AML-193 (cell line): Measurements from ENCODE around the gene COX4I1.

Experiments
- DNase-seq, 2 experiments: peaks; one replicate each; lab custom pipeline; 2025; lab: John Stamatoyannopoulos, UW

COX4I1 gene

GRCh38 chr16:85799497-85800320 lies at the start of gene COX4I1, which contains the start of gene EMC8:
COX4I1 (plus strand) TSS chr16:85799695; CDS start chr16:85801206, 1,511 bp downstream.
EMC8 (minus strand) TSS chr16:85799544; CDS start chr16:85799295, 249 bp downstream.
- DNase-seq: peak; percentile 71 to 80

DNA sequence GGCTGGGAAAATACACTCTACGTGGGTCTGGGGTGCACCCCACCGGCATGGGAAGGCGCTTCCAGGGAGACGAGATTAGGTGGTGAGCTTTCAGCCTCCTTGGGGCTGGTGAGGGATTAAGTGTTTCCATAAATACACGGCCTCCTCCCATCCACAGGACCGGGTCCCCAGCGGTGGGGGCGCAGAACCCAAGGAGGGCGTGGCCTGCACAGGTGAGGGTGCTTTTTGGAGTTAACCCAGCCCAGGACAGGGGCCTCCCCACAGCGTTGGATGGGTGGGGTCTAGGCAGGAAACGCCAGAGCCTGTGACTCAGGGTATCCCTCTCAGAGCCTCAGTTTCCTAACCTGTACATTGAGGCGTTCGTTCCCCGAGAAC lies 49.7 kb upstream of the COX4I1 start:
- no peak for DNase-seq

DNA sequence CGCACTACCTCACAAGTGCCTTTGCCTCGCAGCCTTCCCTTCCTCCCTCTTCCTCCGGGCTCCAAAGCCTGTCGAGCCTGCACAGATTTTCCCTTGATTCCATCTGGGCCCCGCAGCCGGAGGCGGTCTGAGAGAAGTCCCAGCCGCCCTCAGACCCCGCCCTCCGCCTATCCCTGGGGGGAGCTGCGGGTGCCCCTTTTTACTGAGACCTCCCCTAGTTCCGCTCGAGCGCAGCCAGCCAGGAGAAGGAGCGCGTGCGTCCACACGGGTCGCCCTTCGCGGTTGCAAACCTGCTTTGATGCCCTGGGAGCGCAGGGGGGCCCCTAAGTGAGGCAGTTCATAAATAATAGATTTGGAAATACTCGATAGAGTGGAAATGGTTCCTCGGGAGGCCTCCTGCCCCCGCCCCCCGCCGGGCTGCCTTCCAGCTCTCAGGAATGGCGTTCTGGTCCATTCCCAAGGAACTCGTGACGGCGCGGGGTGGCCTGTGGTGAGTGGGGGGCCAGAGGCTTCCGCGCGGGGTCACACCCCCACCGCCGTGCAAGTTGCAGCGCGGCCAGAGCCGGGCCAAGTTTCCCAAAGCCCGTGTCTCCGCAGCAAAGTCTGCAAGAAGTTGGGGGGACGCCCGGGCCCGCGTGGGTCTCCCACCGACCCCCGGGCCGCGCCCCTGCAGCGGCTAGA lies 49.2 kb upstream of the COX4I1 start:
- DNase-seq: peak; percentile 10 to 27

DNA sequence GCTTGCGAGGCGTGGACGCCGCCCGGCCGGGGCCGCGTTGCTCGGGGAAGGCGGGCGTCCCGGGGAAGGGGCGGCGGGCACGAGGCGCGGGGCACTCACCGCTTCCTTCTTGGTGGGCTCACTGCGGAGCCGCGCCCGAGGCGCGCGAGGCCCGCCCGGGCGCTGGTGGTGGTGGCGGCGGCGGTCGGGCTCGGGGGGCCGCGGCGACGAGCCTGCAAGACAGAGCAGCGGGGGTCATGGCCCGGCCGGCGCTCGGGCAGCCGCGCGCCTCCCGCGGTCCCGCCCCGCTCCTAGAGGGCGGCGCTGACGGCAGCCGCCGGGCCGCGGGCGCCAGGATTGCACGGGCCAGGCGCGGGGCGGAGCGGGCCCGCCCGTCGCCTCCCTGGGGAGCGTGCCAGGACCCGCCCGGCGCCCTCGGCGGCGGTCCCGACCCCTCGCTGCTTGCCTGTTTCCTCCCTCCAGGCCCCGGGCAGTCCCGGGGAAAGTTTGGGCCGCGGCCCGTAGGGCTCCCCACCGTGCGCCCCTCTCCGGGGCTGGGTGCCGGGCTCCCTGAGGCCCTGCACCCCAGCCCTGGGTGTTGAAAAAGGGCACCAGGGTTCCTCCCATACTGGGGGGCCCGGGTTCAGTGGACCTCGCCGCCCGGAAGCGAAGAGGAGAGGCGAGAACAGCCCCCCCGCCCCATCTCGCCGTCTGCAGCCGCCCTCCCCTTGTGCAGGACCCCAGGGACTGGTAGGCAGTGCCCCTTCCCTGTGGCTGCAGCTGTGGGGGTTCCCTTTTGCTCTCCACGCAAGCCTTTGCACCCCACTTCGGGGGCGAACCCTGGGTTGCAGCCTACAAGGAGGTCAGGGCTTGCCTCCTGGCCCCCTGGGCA lies 48.4 kb upstream of the COX4I1 start, which contains the start of gene C16orf74:
Gene C16orf74, minus strand, starts transcription at position 270 of the 871 bp plus-strand sequence. CDS start 15,879 bp downstream, outside the sequence.
- peak; percentile 16 to 17 for DNase-seq

- peak in 1 of 2 experiments; percentile 13 for DNase-seq
Measured at GRCh38 chr16:85751698-85752501, 47.6 kb upstream of the COX4I1 start.

- no peak for DNase-seq
Measured at GRCh38 chr16:85752511-85753420, 46.7 kb upstream of the COX4I1 start.

GRCh38 chr16:85753559-85753958 lies 45.9 kb upstream of the COX4I1 start:
- DNase-seq: no peak

GRCh38 chr16:85753976-85754375 lies 45.5 kb upstream of the COX4I1 start:
- no peak for DNase-seq

- no peak for DNase-seq
Measured at GRCh38 chr16:85754413-85754812, 45.1 kb upstream of the COX4I1 start.

DNA sequence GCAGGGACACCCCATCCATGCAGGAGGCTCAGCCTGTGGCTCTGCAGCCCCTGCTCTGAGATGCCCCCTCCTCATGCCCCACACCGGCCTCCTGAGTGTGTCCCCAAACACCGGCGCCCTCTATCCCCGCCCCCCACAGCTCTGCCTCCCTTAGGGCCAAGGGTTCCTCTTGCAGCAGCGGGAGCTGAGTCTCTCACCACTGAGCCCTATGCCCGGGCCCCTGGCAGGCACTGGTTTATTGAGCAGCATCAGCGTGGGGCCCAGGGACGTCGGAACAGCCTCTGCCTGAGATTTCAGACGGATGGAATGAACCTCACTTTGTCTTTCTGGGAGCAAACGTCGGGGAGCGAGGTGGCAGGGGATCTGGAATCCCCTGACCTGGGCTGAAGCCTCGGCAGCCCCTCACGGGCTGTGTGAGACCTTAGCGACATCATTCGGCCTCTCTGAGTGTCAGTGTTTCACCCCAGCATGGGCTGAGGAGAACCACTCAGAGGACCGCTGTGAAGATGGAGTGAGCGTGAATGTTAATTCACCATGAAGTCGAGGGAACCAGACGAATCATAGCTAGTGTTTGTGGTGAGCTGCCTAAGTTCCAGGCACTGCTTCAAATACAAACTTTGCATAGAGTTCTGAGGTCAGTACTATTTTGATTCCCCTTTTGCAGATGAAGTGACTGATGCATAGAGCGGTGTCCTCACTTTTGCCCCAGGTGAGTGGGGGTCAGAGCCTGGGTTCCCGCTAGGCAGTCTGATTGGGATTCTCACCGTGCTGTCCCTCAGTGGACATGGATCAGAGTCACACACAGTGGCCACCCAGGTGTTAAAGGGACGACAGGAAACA lies 43.3 kb upstream of the COX4I1 start:
- DNase-seq: no peak

DNA sequence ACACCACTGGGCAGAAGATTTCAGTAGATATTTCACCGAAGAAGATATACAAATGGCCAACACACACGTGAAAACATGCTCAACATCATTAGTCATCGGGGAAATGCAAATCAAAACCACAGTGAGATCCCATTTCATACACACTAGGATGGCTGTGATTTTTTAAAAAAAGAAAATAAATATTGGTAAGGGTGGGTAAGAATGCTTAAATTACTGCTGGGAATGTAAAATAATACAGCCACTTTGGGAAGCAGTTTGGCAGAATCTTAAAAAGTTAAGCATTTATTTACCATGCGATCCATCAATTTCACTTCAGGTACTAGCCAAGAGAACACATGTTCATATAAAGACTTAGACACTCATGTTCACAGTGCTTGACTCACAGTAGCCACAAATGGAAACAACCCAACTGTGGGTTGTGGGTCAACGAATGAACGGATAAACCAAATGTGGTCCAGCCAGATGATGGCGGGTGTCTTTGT lies 42.1 kb upstream of the COX4I1 start:
- no peak for DNase-seq

GRCh38 chr16:85759136-85759535 lies 40.4 kb upstream of the COX4I1 start:
- DNase-seq: peak; percentile 94 to 95

- DNase-seq: peak; percentile 31 to 42
Measured at GRCh38 chr16:85759631-85760419, 39.7 kb upstream of the COX4I1 start.

DNA sequence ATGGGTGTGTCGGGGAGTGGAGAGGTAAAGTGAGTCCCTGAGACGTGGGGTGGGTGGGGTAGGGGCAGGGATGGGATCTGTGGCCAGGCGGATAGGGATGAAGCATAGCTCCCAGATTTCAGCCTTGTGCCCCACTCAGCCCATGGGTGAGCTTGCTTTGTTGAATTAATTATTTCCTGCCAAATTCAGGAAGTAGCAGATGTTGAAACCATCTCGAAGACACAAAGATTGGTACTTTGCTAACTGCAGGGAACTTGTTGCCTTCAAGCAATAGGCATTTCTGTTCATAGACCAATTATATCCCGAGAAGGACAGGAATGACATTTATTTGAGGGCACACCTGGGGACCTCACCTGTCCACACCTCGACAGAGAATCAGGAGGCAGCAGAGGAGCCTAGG lies 37.6 kb upstream of the COX4I1 start:
- peak; percentile 68 to 75 for DNase-seq

DNA sequence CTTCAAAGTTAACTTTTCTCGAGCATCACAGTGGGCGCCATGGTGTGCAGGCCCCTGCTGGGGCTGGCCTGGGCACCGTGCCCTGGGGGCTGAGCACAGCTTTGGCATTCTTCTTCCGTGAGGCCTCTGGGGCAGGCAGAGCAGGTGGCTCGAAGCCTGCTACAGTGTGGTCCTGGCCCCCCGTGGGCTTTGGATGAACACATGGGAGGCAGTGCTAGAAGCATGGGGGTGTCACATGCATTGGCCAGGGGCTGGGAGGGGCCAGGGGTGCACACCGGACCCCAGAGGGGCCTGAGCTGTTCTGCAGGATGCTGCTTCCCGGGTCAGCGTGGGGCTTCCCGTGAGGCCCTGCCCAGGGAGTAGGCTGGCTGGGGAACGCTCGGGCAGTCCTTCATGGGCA lies 36.5 kb upstream of the COX4I1 start:
- no peak for DNase-seq

- DNase-seq: no peak
Measured at GRCh38 chr16:85763616-85764015, 35.9 kb upstream of the COX4I1 start.

DNA sequence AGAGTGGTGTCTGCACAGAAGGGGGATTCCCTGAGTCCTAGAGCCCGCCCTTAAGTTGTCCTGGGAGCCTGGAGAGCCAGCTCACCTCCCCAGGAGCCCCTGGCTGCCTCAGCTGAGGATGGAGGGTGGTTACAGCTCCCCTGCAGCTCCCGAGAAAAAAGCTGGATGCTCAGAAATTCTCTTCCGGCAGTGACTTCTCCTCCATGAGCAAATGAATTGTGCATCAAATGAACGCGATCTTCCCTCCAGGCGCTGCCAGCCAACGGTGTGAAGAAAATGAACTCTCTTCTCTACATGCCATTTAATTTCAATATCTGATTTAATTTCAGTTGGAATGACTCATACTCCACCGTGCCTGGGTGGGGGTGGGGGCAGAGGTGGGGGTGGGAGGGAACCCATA lies 34.3 kb upstream of the COX4I1 start:
- no peak for DNase-seq

DNA sequence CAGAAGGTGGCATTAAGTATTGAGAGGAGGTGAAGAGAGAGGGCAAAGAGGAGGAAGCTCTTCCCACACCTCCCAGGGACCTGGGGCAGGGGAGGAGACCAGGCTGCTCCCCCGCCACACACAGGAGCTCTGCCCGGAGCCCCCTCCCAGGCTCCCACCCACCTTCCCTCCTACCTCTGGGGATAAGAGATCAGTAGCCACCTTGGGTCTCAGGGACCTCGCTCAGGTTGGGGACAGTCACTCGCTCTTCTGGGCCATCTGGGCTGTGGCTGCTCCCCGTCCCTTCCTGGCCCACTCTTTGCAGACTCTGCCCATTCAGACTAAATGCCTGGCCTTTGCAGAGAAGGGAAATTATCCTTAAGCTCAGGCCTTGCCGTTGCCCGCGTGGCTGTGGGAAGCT lies 33.7 kb upstream of the COX4I1 start:
- no peak for DNase-seq
